ENCODE data around the gene PTPRG.

The PTPRG gene

GRCh38 chr3:61739640-61740039, 178.3 kb downstream of the PTPRG start:
- Histone ChIP-seq H3K9me2 (replicated peaks; ENCODE audit: control insufficient read depth, low read length) (no peaks in the 10 kb centered on the region), H3K4me3 (ENCODE audit: low read length) (no peak overlapping the region), H3K79me2 (ENCODE audit: control insufficient read depth, low read length) (no peaks in the 10 kb centered on the region)

GRCh38 chr3:61740494-61740893, 179.1 kb downstream of the PTPRG start:
- no peaks in the 10 kb centered on the region for H3F3A ChIP-seq (ENCODE audit: control insufficient read depth, insufficient read depth)
- H3K4me2 ChIP-seq (ENCODE audit: low read length) = no peak overlapping the region
- H3K27ac ChIP-seq (ENCODE audit: low read depth, low read length) = no peak overlapping the region
- no peaks in the 10 kb centered on the region for H3K4me1 ChIP-seq (ENCODE audit: control insufficient read depth, low read length)
- no peak overlapping the region for H3K4me3 ChIP-seq (ENCODE audit: low read length)
- no peaks in the 10 kb centered on the region for H3K9me2 ChIP-seq (replicated peaks; ENCODE audit: control insufficient read depth, low read length)
- no peaks in the 10 kb centered on the region for H4K20me1 ChIP-seq (ENCODE audit: control insufficient read depth, insufficient read depth, low read depth, low read length)
- TF ChIP-seq EZH2phosphoT487 (IDR thresholded peaks at IDR 0.05; ENCODE audit: borderline replicate concordance, low read length) = no peak
- TF ChIP-seq CTCF (IDR thresholded peaks at IDR 0.05; ENCODE audit: low read depth, low read length, poor library complexity, severe bottlenecking) = no peak
- no peaks in the 10 kb centered on the region for H3K36me3 ChIP-seq (ENCODE audit: control insufficient read depth, low read length)
- no peaks in the 10 kb centered on the region for H3K79me2 ChIP-seq (ENCODE audit: control insufficient read depth, low read length)
- H3K9me3 ChIP-seq (ENCODE audit: control insufficient read depth, insufficient read depth, low read length) = no peaks in the 10 kb centered on the region
- H3K27me3 ChIP-seq (ENCODE audit: control insufficient read depth, low read length) = no peaks in the 10 kb centered on the region

More at GRCh38 chr3:61739640-61740039, 178.3 kb downstream of the PTPRG start:
- no peaks in the 10 kb centered on the region for H4K20me1 ChIP-seq (ENCODE audit: control insufficient read depth, insufficient read depth, low read depth, low read length)
- TF ChIP-seq EZH2phosphoT487 (IDR thresholded peaks at IDR 0.05; ENCODE audit: borderline replicate concordance, low read length) (no peak), CTCF (IDR thresholded peaks at IDR 0.05; ENCODE audit: low read depth, low read length, poor library complexity, severe bottlenecking) (no peak)
- no peaks in the 10 kb centered on the region for H3K36me3 ChIP-seq (ENCODE audit: control insufficient read depth, low read length)
- H3K4me2 ChIP-seq (ENCODE audit: low read length) = no peak overlapping the region
- H3K9me3 ChIP-seq (ENCODE audit: control insufficient read depth, insufficient read depth, low read length) = no peaks in the 10 kb centered on the region
- no peaks in the 10 kb centered on the region for H3K4me1 ChIP-seq (ENCODE audit: control insufficient read depth, low read length)
- no peak overlapping the region for H3K27ac ChIP-seq (ENCODE audit: low read depth, low read length)
- H3F3A ChIP-seq (ENCODE audit: control insufficient read depth, insufficient read depth) = no peaks in the 10 kb centered on the region
- no peaks in the 10 kb centered on the region for H3K27me3 ChIP-seq (ENCODE audit: control insufficient read depth, low read length)

DNA sequence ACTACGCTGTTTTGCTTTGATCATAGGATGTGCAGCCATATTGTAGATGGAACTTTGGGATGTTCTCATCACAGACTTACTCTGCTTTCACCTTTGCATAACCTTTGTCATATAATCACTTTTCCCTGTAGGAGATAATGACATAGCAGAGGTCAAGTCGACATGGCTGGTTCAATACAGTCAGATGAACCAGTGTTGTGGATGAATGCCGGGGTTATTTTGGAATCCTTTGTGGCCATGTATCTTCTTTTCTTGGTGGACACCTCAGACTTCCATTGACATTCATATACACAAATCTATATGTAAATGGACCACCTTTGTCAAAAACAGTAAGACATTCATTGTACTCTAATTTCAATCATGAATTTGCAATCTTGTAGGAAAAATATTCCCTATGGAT, 180.2 kb downstream of the PTPRG start:
- H3K27me3 ChIP-seq (ENCODE audit: control insufficient read depth, low read length) = no peaks in the 10 kb centered on the region
- TF ChIP-seq EZH2phosphoT487 (IDR thresholded peaks at IDR 0.05; ENCODE audit: borderline replicate concordance, low read length) (no peak), CTCF (IDR thresholded peaks at IDR 0.05; ENCODE audit: low read depth, low read length, poor library complexity, severe bottlenecking) (no peak)
- no peak overlapping the region for H3K4me2 ChIP-seq (ENCODE audit: low read length)
- no peaks in the 10 kb centered on the region for H3K9me3 ChIP-seq (ENCODE audit: control insufficient read depth, insufficient read depth, low read length)
- no peaks in the 10 kb centered on the region for H3K9me2 ChIP-seq (replicated peaks; ENCODE audit: control insufficient read depth, low read length)
- no peaks in the 10 kb centered on the region for H3K36me3 ChIP-seq (ENCODE audit: control insufficient read depth, low read length)
- H3K79me2 ChIP-seq (ENCODE audit: control insufficient read depth, low read length) = no peaks in the 10 kb centered on the region
- no peaks in the 10 kb centered on the region for H3F3A ChIP-seq (ENCODE audit: control insufficient read depth, insufficient read depth)
- no peak overlapping the region for H3K4me3 ChIP-seq (ENCODE audit: low read length)
- no peak overlapping the region for H3K27ac ChIP-seq (ENCODE audit: low read depth, low read length)
- H3K4me1 ChIP-seq (ENCODE audit: control insufficient read depth, low read length) = no peaks in the 10 kb centered on the region
- no peaks in the 10 kb centered on the region for H4K20me1 ChIP-seq (ENCODE audit: control insufficient read depth, insufficient read depth, low read depth, low read length)

GRCh38 chr3:61742006-61742405, 180.6 kb downstream of the PTPRG start:
- Histone ChIP-seq H3K27me3 (ENCODE audit: control insufficient read depth, low read length) (no peaks in the 10 kb centered on the region), H3K4me1 (ENCODE audit: control insufficient read depth, low read length) (no peaks in the 10 kb centered on the region), H3K36me3 (ENCODE audit: control insufficient read depth, low read length) (no peaks in the 10 kb centered on the region), H3K9me3 (ENCODE audit: control insufficient read depth, insufficient read depth, low read length) (no peaks in the 10 kb centered on the region), H3K27ac (ENCODE audit: low read depth, low read length) (no peak overlapping the region), H4K20me1 (ENCODE audit: control insufficient read depth, insufficient read depth, low read depth, low read length) (no peaks in the 10 kb centered on the region), H3K4me2 (ENCODE audit: low read length) (no peak overlapping the region), H3F3A (ENCODE audit: control insufficient read depth, insufficient read depth) (no peaks in the 10 kb centered on the region), H3K79me2 (ENCODE audit: control insufficient read depth, low read length) (no peaks in the 10 kb centered on the region), H3K4me3 (ENCODE audit: low read length) (no peak overlapping the region), H3K9me2 (replicated peaks; ENCODE audit: control insufficient read depth, low read length) (no peaks in the 10 kb centered on the region)
- no peak for TF ChIP-seq EZH2phosphoT487 (IDR thresholded peaks at IDR 0.05; ENCODE audit: borderline replicate concordance, low read length)
- no peak for TF ChIP-seq CTCF (IDR thresholded peaks at IDR 0.05; ENCODE audit: low read depth, low read length, poor library complexity, severe bottlenecking)

All from DOHH2 (cell line).